GM21360 (cell line): ENCODE data around the gene ANKRD33.

ENCODE experiments used
- ATAC-seq: cut with Tn5 transposase; IDR thresholded peaks from one replicate; pipeline ENCODE4 v1.9.1; 2021; ENCODE audit warnings: mild to moderate bottlenecking, moderate library complexity; ENCODE audit not compliant: unreplicated experiment

The ANKRD33 gene

DNA sequence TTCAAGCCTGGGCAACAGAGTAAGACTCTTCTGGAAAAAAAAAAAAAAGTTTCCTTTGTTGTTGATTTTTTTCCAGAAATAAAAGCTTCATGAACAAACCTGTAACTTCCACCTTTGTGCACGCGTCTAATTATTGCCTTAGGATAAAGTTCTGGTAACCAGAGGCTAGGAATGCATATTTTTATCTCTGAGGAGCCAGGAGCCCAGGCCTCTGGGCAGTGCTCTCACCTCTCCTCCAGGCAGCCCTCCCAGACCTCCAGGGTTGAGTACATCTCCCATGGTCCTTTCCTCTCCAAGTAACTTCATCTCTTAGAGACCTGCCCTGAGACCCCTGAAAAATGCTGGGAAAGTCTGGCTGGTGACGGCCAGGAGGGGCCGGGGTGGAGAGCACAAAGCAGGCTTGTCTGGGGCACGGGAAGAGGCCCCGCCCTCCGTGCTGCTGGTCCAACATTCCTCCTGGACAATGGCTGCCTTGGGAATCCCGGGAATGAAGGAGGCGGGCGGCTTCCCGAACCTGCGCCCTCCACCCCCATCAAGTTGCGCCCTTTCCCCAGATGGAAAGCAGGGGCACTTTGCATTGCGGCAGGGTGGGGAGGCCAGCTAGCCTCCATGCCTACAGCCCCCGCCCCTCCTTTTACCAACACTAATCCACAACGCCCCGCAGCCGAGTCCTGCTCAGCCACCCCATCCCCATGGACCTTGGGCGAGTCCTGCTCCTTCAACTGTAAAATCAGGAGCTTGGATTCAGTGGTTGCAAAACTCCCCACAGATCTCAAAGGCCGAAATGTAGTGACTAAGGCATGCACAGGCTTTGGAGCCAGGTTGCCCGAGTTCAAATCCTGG lies 32.1 kb upstream of the ANKRD33 start:
- ATAC-seq: no peak

DNA sequence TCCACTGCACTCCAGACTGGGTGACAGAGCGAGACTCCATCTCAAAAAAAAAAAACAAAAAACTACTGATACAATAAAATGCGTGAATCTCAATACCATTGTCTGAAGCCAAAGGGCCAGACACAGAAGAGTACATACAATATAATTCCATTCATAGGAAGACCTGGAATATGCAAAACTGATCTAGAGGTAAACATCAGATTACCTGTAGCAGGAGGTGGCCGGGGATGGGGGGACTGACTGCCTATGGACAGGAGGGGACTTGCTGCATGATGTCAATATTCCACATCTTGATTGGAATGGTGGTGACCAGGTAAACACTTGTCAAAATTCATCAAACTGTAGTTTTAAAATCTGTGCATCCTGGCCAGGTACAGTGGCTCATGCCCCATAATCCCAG lies 26.9 kb upstream of the ANKRD33 start:
- ATAC-seq: no peak

DNA sequence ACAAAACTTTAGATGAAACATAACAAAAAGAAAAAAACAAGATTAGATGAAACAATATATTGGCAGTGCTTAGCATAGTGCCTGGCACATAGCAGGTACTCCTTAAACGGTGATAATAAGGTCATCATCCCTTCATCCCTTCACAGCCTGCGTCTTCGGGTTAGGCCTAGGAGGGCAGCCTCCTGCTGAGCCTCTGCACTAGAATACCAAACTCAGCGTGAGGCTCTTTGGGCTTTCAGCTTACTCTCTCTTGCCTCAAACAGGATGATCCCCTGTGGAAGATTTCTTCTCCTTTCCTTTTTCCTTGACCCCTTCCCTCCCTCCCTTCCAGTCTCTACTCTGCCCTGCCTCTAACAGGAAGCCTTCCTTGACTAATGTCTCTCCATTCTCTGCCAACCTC lies 25.0 kb upstream of the ANKRD33 start:
- no peak for ATAC-seq

DNA sequence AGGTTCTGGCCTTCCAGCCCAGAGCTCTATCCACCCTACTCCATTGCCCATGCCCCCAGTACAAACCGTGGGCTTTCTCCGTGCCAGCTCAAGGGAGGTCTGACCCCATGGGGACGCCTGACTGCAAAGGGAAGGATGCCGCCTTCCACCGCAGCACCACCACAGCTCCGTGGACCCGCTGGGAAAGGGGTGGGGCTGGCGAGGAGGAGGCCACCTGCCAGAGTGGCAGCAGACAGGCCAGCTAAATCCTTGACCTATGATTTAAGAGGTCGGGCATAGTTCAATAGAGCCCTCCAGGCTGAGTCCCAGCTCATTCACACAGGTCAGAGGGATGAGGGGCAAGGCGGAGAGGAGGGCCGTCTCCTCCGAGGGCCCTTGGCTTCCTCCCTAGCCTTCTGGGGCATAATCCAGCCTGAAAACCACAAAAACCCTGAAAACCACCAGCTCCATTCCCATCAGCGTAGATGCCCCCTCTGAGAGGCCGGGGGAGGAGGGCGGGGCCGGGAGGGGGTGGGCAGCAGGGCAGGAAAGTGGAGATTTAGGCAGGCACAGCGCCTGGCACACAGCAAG lies 24.5 kb upstream of the ANKRD33 start:
- no peak for ATAC-seq

DNA sequence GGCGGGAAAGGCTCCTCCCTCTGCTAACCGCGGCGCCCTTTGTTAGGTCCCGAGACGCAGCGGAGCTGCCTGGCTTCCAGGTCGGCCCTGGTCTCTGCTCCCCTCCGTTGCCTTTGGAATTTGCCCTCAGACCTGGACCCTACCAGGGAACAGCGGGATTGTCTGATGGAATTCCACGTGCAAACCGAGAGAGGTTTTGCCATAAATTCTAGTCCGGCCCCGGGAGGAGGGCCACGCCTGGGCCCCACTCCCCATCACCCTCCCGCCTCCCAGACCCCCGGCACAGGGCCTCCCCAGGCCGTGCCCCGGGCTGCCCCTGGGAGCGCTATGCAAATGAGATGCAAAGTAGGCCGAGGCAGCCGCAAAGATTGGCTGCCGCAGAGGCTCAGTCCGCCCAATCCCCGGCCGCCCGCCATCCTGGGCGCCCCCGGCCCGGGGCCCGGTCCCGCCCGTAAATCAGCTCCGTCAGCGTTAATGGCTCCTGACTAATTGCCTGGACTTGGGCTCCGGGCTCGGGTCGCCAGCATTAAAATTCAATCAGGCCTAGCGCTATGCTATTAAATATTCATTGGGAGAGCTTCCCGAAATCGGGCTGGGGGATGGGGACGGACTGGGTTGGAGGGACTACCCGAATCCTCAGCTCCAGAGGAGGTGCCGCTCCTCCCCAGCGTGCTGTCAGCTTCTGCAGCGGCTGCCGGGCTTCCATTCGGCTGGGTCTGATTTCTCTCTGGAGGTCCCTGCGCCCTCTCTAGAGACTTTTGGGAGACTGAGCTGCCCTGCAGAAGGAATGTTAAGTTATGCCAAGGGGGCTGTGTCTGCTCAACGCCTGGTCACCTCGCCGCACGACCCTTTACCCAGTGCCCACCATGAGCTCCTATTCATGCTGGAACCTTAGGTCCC lies 23.7 kb upstream of the ANKRD33 start:
- no peak for ATAC-seq

DNA sequence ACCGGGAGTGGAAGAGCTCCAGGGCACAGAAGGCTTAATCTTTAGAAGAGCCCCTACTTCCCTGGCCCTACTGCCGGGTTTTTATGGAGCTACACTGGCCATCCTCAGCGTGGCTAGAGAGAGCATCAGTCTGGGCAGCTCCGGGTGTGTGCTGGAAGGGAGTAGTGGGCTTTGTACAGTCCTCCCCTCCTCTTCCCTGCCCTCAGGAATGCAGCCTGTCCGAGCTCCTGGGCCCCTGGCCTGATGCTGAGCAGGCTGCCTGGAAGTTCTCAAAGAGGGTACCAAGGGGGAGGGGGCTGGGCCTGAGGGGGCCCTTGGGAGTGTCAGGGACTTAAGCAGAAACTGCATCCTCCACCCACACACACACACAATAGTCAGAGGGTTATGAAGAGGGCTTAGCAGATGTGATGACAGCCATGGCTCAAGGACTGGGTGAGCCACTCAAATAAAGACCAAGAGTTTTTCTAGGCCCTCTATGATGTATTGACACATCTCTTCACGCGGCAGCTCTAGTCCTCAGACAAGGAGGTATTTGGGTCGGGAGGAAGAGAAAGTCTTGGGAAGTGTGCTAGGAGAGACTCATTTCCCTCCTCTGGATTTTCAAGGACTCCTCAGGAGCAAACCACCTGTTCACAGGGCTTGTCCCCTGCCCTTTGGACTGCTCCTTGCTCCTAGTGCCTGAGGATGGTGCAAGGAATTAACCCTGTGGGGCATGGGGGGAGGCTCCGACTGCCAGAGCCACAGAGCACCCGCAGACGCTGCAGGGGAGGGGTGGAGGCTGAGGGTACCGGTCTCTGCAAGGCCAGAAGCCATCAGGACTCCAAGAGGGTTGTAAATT lies 22.9 kb upstream of the ANKRD33 start:
- no peak for ATAC-seq

DNA sequence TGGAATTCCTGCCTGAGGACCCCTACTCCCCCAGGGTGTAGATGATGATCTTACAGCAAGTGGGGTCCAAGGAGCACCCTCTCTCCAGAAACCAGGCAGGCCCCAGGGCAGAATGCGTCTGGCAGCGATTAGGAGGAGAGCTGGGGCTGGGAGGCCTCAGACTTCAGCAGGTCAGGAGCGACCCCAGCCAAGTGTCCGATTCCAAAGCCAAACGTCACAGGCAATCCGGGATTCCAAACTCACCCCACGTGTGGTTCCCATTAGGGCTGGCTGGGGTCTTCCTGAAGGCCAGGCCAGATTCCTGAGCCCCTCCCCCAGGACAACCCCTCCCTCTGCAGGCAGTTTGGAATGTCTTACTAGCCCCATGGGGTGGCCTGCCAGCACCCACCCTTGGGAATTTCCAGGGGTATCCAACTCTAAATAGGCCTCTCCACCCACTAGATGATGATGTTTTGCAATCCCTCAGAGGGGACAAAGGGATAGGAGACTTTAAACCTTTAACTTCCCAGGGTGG lies 22.1 kb upstream of the ANKRD33 start:
- no peak for ATAC-seq

DNA sequence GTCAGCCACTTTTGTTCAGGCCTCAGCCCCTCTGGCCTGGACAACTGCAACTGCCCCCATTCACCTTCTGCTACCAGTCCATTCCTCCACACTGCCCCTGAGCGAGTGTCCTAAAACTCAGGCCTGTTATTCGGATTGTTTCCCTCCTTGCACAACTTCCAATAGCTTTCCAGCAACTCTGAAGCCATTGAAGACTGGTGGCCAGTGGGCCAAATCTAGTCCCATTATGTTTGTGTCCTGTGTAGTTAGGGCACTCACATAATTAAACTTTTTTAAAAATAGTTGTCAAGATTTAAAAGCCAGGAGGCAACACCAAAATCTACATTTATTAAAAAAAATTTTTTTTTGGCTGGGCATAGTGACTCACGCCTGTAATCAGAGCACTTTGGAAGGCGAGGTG lies 21.6 kb upstream of the ANKRD33 start:
- no peak for ATAC-seq

DNA sequence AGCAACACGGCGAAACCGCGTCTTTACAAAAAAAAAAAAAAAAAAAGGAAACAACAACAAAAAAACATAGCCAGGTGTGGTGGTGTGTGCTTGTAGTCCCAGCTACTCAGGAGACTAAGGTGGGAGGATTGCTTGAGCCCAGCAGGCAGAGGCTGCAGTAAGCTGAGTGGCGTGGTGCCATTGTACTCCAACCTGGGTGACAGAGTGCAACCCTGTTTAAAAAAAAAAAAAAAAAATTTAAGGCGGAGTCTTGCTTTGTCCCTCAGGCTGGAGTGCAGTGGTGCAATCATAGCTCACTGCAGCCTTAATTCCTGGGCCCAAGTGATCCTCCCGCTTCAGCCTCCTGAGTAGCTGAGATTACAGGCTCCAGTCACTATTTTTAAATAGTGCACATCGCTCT lies 21.1 kb upstream of the ANKRD33 start:
- no peak for ATAC-seq

DNA sequence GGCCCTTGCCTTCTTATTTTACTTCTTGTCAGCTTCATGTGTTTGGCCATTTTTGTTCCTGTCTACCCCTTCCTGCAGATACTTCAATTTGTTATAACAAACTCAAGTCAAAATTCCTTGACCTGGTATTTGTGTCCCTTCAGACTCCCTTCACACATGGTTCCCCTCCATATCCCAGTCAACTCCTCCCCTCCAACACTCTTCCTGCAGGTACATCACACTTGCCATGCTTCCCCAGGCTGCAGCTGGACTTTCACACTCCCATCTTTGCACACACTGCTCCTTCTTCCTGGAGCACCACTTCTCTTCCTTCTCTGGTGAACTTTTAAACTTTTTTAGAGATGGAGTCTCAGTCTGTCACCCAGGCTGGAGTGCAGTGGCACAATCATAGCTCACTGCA lies 20.5 kb upstream of the ANKRD33 start:
- ATAC-seq: no peak

DNA sequence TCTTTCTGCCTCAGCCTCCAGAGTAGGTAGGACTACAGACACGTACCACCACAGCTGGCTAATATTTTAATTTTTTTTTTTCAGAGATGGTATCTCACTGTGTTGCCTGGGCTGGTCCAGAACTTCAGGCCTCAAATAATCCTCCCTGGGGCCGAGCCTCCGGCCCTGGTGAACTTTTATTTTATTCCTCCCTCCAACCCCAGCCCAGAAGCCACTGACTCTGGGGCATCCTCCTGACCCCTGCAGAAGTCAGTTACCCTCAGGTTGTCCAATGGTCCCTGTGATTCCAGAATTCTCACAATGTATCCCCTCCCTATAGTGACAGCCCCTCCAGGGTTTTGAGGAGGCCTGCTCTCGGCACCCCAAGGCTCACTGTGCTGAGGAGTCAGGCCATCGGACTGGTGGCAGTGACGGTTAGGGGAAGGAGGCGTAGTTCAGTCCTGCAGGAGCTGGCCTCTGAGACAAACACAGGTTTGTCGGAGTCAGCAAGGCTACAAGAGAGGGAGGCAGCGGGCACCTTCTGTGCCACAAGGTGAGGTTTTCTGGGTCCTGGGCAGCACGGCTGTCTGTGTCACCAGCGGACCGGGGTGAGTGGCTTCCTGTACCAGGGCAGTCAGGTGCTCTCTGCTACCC lies 20.0 kb upstream of the ANKRD33 start:
- no peak for ATAC-seq

DNA sequence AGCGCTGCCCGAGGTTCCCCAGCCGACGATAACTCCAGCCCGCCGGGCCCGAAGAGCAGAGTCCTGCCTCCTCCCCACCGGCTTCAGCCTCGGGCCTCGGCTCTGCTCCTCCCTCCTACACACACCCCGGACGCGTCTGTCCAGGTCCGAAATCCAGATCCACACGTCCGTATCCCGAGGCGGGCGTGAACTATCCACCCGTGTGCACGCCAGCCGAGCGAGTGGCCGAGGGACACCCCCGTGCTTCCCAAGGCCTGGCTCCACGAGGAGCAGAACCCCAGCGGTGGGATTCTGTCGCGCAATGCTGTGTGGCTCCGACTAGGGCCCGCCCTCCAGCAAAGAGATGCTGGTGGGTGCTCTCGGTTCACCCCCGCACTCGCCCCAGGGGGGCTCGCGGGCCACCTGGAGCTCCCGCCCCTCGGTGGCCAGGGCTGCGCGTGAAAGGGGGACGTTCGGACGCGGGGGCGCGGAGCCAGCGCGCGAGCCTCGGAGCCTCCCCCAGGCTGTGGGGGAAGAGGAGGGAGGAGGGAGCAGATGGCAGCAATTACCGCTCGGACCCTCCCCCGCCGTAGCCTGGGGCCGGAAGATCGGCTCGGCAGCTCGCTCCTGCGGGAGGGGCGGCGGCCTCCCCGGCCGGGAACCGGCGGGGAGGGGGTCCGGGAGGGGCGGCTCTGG lies 18.9 kb upstream of the ANKRD33 start:
- no peak for ATAC-seq

DNA sequence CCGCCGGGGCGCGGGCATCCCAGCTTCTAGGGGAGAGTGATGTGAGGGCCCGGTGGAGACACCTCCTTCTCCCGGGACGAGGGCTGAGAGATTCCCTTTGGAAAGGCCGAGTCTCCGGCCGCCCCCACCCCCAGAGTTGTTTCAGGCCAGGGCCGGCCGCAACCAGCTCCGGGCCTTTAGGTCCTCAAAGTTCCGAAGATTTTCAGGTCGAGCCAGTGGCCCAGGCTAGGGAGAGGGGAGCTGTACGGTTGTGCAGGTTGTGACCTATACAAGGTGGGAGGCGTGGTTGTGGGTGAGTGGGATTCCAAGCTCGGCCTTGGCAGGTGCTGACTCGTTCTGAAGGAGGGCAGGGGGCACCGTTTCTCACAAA lies 18.4 kb upstream of the ANKRD33 start:
- no peak for ATAC-seq

DNA sequence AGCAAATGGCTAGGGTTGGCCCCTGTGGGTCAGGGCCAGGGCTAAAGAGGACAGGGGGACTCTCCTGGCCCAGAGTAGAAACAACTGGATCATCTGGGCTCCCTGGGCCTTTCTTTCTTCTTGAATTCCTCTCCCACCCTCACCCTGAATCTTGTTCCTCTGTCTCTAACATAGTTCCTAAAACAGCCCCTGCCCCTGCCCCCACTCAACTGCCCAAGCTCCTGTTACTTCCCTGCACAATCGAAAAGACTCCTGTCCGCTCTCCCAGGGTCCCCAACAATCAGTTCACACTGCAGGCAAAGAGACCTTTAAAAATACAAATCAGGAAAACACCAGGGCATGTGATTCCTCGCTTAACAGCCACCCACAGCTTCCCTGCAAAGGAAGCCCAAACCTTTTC lies 18.0 kb upstream of the ANKRD33 start:
- ATAC-seq: no peak

DNA sequence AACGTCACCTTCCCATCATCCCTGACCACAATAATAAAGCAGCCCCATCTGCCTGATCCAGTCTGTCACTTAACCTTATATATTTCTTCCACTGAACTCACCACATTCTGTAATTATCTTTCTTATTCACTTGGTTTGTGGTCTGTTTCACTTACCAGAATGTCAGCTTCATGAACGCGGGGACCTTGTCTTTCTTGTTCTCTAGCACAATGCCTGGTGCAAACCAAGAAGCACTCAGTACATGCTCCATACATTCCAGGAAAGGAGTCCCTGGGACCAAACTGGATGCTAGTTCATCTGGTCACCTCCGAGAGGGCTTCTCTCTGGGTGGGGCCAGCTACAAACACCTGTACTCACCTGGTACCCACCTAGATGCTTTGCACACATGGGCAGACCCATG lies 17.4 kb upstream of the ANKRD33 start:
- no peak for ATAC-seq

DNA sequence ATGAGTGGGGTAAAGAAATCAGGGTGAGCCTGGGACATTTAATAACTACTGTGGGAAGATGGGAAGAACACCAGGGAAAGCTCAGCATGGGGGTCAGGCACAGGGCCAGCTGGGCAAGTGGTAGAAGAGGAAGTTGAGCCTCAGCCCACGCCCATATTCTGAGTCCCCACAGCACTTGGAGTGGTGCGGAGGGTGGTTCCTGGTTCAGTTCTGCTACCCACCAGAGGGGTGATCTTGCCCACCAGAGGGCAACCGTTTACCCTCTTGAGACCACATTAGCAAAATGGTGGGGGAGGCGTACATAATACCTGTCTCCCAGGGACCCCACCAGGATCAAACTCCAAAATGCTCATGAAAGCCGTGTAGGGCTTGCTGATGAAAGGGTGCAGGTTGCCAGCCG lies 16.8 kb upstream of the ANKRD33 start:
- no peak for ATAC-seq

DNA sequence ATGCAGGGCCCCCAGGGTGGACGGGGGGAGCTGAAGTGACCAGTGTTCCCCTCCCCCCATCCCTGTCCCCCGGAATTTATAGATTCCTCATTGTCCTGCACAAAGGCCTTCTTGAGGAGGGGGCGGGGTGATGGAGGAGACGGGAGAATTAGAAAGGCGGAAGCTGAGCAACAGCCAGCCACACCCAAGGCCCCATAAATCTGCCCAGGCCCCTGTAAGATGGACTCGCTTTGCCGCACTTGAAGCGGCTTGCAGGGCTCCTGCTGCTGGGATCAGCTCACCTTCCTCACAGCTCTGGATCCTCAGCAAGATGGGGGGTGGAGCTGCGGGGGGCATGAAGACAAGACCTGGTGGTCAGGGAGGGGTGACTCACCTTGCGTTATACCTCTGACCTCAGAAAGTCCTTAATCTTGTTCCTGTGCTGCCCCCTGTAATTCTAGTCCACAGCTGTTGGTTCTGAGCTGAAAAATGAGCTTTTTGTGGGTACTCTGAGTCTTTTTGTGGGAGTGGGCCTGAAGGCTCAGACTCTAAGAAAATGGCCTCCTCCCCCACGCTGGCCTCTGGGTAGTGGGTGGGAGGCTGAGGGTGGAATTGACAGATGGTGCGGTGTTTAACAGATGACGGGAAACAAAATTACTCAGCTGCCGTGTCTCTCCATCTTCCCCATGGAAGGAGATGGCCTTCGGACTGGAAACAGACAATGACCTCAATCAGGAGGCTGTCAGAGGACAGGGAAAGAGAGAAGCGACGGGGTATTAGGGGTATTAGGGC lies 15.8 kb upstream of the ANKRD33 start:
- no peak for ATAC-seq

DNA sequence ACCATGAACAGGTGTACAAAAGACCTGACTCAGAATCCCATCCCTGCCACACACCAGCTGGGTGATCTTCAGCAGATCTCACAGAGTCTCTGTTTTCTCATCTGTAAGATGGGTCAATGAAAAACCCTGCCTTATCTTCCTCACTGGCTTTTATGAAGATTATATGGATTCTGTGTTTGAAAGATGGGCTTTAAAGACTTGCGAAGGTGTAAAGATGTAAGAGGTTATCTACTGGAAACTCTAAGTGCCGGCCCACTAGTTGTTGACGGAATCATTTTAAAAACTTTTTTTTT lies 15.3 kb upstream of the ANKRD33 start:
- no peak for ATAC-seq
